HTERT RPE-1 (cell line): ENCODE measurements around the gene E2F2.
"Not testable (repeated sequence)": the region's sequence is repeated elsewhere in the genome, so short reads cannot be mapped to it uniquely, and the experiment has no call there.

Source experiments
- in situ Hi-C: fragments of 300-500 bp; cut with MboI; formaldehyde crosslinking; loops from 4 replicates; pipeline ENCODE4 v1.14.3; 2020; ENCODE audit warnings: low sequenced_read_pairs

Gene E2F2

DNA sequence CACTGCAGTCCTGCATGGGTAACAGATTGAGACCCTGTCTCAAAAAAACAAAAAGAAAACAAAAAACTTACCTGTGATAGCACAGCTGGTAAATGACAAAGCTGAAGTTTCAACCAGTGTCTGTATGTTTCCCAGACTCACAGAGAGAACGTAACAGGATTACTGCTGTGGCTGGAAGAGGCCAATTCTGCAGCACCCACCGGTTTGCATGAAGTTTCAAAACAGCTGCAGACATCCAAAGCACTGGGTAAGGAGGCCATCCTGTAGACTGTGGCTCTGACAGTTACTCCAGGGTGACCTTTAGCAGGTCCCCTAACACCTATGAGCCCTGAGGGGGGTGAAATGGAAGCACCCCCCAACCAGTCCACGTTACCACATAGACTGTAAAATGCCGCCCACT, 20.8 kb upstream of the E2F2 start:
- in situ Hi-C loops: no loop called here

DNA sequence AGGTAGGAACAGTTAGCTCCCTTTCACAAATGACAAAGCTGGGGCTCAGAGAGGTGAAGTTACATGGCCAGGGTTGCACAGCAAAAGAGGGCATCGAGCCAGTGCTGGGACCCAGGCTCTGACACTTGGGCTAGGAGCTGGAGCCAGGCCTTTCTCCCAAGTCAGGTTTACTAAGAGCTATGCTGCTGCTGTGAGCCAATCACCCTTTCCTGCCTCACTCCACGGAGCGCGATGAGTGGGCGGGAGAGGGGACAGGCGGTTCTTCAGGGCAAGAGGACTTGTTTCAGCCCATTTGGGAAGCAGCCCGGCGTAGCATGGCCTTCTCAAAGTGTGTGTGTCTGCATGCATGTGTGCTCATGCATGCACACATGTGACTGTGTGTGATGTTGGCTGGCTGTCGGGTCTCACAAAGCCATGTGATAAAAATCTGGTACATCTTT, 17.7 kb upstream of the E2F2 start:
- in situ Hi-C loops: no loop called here

DNA sequence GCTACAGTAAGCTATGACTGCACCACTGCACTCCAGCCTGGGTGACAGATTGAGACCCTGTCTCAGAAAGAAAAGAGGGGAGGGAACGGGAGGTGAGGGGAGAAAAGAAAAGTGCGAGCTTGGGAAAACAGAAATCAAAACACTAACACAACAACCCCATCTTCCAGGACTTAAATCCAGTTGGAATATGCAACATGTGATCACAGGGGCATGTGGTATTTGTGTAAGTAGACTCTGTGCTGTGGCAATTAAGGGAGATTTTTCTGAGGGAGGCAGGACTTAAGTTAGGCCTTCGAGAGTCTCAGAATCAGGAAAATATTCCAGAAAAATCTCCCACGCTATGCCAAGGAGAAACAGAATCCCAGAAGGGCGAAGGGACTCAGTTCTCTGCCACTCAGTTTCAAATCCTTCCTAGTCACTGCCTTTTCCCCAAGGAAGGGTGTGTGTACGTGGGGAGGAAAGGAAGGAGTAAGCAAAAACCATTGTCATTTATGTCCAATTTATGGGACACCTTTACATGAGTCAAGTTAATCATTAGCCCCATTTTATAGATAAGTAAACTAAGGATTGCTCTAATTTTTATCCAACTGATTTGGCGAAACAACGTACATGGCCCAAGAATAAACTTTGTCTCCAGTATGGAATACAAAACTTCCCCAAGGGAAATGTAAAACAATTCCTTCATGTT, 16.0 kb upstream of the E2F2 start:
- in situ Hi-C loops: no loop called here

DNA sequence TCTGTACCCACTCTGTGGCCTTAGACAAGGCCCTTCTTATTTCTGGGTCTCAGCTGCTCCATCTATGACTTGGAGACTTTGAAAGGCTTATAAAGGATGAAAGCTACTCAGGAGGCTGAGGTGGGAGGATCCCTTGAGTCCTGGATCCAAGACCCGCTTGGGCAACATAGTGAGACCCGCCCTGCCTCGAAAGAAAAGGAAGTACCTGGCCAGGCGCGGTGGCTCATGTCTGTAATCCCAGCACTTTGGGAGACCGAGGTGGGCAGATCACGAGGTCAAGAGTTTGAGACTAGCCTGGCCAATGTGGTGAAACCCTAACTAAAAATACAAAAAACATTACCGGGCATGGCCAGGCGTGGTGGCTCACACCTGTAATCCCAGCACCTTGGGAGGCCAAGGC, 14.8 kb upstream of the E2F2 start:
- in situ Hi-C loops: no loop called here

DNA sequence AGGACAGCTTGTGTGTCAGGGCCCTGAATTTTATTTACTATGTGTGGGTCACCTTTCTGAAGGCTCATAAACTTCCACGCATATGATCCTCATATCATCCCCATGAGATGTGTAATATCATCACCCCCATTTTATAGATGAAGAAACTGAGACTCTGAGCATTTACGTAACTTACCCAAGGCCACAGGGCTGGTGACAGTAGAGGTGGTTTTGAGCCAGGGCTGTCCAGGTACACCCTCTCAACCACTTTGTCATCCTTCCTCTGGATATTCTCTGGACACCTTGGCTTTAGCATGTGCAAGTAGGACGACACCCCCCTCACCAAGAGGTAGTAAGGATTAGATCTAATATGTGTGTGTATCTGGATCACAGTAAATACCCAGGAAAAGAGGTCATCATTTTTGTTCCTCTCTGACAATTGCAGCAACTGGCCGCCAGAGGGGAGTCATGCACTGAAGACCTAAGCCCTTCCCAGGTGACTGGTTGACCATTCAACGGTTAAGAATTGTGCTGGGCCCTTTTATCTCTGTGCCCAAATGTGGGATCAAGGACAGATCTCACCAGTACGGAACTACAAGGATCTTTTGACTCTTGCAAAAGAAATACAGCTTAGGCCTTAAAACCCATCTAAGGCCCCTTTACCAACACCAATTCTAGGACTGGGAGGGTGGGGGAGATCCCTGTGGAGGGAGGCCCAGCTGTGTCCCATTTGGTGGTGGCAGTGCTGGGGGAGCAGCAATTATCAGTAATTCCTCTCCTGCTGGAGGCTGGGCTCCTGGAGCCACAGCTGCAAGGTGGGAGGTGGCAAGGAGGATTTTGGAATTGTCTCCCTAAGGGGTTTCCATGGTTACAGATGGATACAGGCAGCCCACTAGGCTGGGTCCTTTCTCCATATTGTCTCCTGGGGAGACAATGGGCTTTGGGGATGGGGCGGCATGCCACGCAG, 13.7 kb upstream of the E2F2 start:
- in situ Hi-C loops: no loop called here

DNA sequence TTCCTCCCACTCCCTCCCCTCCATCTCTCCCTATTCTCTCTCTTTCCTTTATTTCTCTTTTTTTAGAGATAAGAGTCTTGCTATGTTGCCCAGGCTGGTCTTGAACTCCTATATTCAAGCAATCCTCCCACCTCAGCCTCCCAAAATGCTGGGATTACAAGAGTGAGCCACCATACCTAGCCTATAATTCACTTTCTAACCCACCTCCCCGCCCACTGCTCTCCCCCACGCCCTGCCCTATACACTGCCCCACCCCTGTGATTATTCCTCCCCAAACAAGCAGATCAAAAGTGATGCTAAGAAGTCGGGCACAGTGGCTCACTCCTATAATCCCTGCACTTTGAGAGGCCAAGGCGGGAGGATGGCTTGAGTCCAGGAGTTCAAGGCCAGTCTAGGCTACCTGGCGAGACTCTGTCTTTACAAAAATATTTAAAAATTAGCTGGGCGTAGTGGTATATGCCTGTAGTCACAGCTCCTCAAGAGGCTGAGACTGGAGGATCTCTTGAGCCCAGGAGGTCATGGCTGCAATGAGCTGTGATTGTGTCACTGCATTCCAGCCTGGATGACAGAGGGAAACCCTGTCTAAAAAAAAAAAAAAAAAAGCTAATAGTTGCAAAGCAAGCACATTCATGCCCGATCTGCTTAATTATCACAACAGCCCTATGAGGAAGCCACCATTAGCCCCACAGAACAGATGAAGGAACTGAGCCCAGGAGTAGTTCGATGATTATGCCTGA, 12.8 kb upstream of the E2F2 start:
- in situ Hi-C loops: no loop called here

DNA sequence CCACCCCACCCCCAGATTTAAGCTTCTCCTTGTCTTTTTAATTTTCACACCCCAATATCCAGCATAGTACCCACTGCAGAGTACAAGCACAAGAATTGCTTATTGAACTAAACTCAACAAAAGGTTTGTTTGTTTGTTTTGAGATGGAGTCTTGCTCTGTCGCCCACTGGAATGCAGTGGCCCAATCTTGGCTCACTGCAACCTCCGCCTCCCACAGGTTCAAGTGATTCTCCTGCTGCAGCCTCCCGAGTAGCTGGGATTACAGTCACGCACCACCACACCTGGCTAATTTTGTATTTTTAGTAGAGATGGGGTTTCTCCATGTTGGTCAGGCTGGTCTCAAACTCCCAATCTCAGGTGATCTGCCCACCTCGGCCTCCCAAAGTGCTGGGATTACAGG, 11.9 kb upstream of the E2F2 start:
- in situ Hi-C loops: not testable (repeated sequence)

DNA sequence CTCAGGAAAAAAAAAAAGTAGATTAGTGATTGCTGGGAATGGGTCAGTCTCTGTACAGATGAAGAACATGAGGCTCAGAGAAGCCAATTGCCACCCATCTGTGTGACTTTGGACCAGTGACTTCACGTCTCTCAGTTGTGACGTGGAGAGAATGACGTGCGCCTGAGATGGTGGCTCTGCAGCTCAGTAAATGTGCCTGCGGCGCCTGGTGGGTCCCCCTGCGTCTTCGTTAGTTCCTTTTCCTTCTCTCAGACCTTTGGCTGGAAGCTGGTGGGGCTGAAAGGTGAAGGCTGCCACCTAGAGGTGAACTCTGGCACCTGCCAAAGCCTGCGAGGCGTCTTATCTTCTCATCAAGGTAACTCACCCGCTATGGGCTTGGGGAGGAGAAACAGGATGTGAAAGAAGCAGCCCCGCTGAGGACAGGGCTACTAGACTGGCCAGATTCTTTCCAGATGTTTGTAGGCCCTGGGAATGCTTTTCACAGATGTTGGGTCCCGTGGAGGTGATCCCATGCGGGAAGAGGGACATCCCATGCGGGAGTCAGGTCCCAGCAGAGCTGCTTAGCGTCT, 8.7 kb upstream of the E2F2 start:
- in situ Hi-C loops: no loop called here

DNA sequence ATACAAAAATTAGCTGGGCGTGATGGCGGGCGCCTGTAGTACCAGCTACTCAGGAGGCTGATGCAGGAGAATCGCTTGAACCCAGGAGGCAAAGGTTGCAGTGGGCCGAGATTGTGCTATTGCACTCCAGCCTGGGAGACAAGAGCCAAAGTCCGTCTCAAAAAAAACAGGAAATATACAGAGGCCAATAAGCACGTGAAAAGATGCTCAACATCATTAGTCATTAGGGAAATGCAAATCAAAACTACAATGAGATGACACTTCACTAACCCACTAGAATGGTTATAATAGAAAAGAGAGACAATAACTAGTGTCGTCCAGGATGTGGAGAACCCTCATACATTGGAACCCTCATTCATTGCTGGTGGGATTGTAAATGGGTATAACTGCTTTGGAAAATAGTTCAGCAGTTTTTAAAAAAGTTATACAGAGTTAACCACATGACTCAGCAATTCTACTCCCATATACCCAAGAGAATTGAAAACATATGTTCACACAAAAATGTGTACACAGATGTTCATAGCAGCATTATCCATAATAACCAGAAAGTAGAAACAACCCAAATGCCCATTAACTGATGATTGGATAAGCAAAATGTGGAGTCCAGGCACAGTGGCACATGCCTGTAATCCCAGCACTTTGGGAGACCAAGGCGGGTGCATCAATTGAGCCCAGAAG, 6.4 kb upstream of the E2F2 start:
- in situ Hi-C loops: no loop called here

DNA sequence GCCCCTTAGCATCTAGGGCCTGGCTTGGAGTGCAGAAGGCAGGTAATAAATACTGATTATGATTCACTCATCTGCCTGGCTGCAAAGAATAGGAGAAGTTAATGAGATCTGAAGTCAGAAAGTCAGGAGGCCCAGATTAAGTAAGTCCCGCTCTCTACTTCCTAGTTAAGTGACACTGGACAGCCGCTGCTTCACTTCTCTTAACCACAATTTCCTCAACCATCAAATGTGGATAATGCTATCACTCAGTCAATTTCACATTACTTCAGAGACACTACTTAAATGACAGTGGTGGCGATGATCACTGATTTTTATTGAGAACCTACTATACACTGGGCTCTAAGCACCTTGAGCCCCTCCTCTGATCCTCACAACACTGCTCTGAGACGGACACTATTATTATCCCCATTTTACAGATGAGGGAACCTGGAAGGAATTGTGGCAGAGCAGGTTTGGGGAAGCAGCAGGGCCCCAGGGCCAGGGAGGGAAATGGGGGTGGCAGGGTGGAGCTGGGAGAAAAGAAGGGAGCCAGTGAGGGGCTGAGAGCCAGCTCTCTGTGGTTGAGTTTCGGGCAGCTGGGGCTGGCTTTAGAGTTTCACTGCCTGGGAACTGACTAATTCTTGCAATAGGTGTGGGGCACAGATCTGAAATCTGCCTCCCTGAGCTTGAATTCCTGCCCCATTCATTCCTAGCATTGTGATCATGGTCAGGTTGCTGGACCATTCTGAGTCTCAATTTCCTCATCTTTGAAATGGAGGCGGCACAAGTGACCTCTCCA, 2.4 kb upstream of the E2F2 start:
- in situ Hi-C loops: no loop called here

DNA sequence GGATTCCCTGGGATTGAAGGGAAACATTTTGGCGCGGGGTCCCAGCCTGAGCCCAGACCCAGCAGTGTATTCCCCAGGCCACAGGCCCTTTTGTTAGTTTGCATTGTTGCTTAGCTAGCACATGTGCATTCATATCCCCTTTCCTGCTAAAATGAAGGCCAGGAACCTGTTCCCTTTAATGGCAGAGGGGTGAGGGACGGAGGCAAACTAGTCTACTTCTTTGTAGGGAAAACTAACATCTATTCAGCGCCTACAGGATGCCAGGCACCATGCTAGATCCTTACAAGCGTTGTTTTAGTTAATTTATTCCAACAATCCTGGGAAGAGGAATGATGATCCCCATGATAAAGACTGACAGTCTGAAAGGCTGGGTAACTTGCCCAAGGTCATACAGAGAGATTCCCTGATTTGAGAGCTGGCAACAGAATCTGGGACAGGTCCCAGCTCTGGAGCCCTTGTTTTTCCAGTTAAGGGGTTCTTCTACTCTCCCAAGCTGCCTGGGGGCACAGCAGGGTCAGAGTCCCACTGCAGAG, 595 bp upstream of the E2F2 start:
- in situ Hi-C loops: no loop called here

DNA sequence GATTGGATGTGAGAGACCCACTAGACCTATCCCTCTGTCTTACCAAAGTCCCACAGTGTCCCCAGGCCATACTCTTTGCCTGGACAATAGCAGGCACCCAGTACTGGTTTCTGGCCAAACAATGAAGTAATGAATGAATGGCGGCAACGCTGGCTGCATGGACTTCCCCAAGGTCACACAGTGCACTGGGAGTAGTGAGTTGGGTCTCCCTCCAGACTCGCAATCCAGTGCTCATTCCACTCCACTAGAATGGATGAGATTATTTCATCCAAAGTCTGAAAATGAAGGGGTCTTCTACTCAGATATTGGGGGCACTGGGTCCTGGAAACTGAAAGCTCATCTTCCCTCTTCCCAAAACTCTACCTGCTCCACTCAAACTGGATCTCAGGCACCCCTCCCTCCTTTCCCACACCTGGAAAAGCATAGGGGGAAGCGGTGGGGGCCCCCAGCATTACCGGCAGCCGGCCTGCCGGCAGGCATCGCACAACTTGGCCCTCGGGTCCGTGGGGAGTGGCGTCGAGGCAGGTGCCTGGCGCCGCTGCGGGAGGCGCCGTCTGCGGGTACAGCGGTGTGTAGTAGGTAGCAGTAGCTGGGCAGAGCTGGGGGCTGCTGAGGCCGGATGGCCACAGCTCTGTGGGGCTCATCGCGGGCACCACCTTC, 816 bp downstream of the E2F2 start:
- in situ Hi-C loops: no loop called here

DNA sequence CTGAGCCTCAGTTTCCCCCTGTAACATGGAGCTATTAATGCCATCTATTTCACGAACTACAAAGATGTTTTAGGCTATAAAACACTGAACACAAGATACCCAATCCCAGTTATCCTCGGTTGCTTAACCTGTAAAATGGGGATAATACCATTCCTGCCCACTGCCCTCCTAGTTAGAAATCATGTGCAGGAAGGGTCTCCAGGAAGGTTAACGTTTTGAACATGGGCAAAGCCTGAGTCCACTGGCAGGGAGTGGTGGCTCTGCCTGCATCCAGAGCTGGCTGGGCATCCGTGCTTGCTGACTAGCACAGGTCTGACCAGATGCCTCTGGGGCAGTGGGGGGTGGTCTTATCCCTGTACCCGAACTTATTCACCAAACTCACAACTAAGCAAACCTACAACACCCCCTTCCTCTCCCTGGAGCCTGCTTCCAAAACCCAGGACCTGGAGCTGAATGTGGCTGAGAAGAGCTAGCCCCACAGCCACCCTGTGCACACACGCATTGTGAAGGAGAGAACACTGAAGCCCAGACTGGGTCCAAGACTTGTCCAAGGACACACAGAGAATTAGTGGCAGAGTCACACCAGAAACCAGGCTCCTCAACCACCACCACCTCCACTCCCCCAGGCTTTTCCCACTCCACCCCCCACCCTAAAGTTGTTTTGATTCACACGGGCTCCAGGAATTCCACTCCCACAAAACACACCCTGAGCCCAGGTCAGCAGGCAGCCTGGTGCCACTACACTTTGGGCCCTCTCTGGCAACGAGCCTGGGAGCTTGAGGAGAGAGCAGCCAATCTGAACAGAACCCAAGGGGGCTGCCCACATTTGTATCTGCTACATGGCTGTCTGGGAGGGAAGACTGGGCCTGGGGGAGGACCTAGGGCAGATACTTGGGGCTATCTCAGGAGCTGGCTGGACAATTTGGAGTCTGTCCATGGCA, 1.6 kb downstream of the E2F2 start:
- in situ Hi-C loops: no loop called here

DNA sequence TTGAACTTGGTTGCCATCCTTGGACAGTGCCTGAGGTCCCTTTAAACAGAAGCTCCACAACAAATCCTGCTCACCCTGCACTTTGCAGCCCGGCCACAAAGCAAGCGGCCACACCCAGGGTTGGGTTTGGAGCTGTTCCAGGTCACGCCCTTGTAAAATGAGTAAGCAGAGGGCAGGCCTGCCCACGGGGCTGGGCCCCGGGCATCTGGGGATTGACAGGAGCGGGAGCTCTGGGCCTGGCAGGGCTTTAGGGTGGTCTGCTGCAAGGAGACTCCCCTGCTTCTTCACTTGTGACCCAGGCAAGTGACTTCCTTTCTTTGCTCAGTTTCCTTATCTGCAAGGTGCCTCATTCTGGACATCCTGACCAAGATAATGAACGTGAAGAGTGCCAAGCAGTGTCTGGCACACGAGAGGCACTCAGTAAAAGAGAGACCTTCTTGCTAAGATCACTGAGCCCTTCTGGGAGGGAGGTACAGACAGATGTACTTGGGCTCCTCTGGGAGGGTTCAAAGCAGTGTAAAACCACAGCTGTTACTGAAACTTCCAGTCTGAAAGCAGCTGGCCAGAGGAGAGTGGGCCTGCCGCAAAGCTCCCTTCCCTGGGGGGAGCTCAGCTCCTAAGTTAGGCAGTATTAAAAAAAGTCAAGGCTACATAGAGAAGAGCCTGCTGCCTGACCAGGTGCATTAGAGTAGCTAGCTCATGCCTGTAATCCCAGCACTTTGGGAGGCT, 2.6 kb downstream of the E2F2 start:
- in situ Hi-C loops: no loop called here

DNA sequence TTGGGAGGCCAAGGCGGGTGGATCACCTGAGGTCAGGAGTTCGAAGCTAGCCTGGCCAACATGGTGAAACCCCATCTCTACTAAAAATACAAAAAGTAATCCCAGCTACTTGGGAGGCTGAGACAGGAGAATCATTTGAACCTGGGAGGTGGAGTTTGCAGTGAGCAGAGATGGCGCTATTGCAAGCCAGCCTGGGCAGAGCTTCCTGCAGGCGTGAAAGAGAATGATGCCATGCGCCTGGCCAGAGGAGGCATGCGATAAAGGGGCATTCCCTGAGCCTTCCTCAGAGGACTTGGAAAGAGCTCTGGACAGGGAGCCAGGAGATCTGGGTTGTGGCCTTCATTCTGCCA, 3.2 kb downstream of the E2F2 start:
- in situ Hi-C loops: no loop called here

DNA sequence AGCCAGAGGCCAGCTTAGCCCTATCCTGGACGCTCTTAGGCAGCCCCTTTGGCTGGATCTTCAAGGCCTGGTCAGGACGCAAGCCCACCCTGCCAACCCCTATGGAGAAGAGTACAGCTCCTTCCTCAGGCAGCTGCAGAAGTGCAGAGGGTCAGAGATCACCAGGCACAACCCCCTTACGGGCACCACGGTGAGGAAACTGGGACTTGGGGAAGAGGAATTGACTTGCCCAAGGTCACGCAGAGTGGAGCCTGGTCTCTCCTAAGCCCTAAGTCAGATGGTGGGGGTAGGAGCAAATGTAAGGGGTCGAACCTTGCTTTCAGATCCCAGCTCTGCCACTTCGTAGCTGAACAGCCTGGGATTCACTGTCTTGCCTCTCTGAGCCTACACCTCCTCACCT, 3.7 kb downstream of the E2F2 start:
- in situ Hi-C loops: no loop called here

DNA sequence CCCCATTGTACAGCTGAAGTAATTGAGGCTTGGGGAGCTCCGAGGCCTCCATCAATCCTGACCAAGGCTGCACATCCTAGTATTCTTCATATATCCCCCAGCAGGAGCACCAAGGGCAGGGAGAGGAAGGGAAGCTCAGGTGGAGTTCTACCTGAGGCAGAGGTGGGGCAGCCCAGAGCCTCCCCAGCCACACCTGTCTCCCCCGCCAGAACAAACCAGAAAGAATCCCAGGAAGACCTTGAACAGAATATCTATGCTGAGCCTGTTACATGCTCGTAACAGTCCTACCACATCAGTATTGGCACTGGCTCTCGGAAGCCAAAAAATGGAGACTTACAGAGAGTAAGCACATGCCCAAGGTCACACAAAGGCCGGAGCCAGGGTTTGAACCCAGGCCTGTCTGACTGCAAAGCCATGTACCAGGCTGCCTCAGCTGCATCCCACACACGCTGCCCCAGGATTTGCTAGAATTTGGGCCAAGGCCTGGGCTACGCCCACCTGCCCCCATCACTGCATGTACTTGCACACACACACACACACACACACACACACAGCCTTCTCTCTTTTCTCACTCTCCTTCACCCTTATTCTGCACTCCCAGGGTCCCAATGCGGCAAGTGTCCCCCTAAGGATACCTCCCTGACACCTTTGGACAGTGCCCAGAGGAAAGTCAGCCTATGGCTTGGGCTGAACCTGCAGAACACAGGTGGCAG, 4.5 kb downstream of the E2F2 start:
- in situ Hi-C loops: no loop called here
